ENCODE results near the gene VWA2.

The VWA2 gene

DNA sequence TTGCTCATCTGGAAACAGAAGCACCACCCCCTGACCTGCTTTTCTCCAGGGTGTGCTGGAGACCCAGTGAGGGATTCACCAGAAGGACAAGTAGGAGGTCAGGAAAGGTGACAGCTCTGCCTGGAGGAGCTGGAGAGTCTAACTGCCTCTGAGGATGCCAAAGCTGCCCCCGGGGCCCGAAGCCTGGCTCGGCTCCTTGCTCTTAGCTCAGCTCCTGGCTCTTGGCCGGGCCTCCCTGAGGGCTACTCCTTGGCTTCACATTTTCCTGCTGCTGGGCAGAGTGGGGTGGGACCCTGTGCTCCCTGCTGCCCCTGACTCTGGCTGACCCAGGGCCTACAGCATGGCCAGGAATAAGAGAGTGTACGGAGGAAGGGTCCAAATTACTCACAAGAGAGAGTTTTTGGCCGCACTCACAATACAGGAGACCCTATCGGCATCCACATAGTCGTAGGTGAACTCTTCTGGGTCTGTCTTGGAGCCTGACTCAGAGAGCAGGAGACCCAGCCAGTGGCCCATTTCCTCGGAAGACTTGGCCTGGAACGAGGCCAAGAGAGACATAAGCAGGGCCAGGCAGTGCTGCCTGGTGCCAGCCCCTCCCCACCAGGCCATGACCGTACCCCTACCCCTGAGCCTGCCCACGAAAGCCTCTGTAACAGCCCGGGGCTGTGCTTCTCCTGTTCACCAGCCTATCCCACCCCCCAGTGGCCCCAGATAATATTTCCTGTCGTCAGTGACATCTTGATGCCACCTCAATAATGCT lies 63.1 kb downstream of the VWA2 start:
- H3K27me3 ChIP-seq (ENCODE audit: insufficient read depth, low read length) = no peaks in the 10 kb centered on the region
- no peak overlapping the region for H3K27ac ChIP-seq (ENCODE audit: low read length)
- no peaks in the 10 kb centered on the region for H3K4me1 ChIP-seq (ENCODE audit: insufficient read depth, low read length)
- H3K4me3 ChIP-seq (ENCODE audit: low read length) = no peak overlapping the region
- no peak overlapping the region for H3K9ac ChIP-seq (ENCODE audit: low read depth, low read length)
- H3K9me3 ChIP-seq (ENCODE audit: insufficient read depth, low read depth, low read length) = no peaks in the 10 kb centered on the region
- no peaks in the 10 kb centered on the region for H3K36me3 ChIP-seq (ENCODE audit: insufficient read depth, low read depth, low read length)

DNA sequence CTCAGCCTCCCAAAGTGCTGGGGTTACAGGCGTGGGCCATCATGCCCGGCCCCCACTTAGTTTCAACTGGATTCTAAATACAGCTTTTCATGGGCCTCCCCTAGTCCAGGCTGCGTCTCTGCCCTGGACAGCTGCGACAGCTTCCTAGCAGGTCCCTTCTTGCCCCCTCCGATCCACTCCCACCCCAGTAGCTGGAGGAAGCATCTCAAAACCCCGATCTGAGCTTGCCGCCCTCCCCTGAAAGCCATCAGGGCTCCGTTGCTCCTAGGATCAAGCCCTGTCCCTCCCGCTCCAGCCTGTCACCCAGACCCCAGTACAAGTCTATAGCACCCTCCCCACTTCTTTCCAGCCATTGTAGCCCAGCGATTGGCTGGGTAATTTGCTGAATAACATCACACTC lies 64.5 kb downstream of the VWA2 start:
- Histone ChIP-seq H3K27me3 (ENCODE audit: insufficient read depth, low read length) (no peaks in the 10 kb centered on the region), H3K9ac (ENCODE audit: low read depth, low read length) (no peak overlapping the region), H3K36me3 (ENCODE audit: insufficient read depth, low read depth, low read length) (no peaks in the 10 kb centered on the region), H3K4me1 (ENCODE audit: insufficient read depth, low read length) (no peaks in the 10 kb centered on the region), H3K27ac (ENCODE audit: low read length) (no peak overlapping the region), H3K4me3 (ENCODE audit: low read length) (0 out of 2 replicates have a peak overlapping the region, but pooled peaks have one; percentile 76), H3K9me3 (ENCODE audit: insufficient read depth, low read depth, low read length) (no peaks in the 10 kb centered on the region)

DNA sequence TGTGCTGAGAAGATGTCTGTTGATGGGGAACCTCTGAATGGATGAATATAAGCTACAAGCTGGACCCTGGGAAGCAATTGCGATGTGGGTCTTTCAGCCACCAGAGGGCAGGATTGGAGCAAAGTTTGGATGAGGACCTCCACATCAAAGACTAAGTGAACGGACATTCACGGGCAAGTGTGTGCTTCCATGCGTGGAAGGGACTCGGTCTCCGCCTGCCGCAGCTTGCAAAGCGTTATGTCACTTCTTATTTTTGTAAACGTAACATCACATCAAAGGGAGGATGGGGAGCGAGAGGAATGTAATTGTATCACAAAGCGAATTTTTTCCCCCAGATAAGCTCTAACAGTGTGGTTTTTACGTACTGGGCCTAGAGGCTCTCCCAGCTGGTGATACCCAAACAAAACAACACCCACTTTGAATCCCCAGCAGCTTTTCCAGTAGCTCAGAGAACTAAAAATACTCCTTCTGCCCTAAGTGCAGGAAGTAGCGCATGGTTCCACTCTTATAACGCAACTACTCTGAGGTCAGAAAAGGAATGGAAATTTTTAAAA lies 65.0 kb downstream of the VWA2 start:
- H3K4me3 ChIP-seq (ENCODE audit: low read length) = peak overlapping the region; percentile 76
- H3K27ac ChIP-seq (ENCODE audit: low read length) = no peak overlapping the region
- peak overlapping the region; percentile 33; the same call in 1 of the 2 replicates for H3K9ac ChIP-seq (ENCODE audit: low read depth, low read length)
- H3K27me3 ChIP-seq (ENCODE audit: insufficient read depth, low read length) = no peaks in the 10 kb centered on the region
- no peaks in the 10 kb centered on the region for H3K9me3 ChIP-seq (ENCODE audit: insufficient read depth, low read depth, low read length)
- no peaks in the 10 kb centered on the region for H3K4me1 ChIP-seq (ENCODE audit: insufficient read depth, low read length)
- no peaks in the 10 kb centered on the region for H3K36me3 ChIP-seq (ENCODE audit: insufficient read depth, low read depth, low read length)

DNA sequence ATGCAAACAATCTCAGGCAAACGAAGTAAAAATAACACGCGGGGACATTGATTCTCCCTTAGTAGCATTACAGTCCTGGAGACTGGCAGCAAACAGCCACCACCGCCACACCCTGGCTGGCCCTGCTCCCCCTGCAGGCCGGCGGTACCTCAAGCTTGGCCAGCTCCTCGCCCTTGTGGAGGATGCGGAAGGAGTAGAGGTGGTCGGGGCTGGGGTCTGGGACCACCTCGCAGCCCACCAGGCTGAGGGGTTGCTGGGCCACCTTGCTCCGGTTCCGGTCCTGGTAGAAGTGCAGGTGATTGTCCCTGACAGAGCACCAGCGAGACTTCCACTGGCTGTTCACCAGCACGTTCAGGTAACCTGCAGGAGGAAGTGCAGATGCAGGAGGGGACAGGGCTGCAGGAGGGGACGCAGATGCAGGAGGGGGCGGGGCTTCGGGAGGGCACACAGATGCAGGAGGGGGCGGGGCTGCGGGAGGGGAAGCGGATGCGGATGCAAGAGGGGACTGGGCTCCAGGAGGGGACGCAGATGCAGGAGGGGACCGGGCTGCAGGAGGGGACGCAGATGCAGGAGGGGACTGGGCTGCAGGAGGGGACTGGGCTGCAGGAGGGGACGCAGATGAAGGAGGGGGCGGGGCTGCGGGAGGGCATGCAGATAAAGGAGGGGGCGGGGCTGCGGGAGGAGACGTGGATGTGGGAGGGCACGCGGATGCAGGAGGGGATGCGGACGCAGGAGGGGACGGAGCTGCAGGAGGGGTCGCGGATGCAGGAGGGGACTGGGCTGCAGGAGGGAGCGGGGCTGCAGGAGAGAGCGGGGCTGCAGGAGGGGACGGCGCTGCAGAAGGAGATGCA lies 65.7 kb downstream of the VWA2 start:
- no peaks in the 10 kb centered on the region for H3K4me1 ChIP-seq (ENCODE audit: insufficient read depth, low read length)
- H3K27ac ChIP-seq (ENCODE audit: low read length) = no peak overlapping the region
- H3K36me3 ChIP-seq (ENCODE audit: insufficient read depth, low read depth, low read length) = no peaks in the 10 kb centered on the region
- H3K9ac ChIP-seq (ENCODE audit: low read depth, low read length) = peak overlapping the region; percentile 33; the same call in 1 of the 2 replicates
- peak overlapping the region; percentile 76 for H3K4me3 ChIP-seq (ENCODE audit: low read length)
- no peaks in the 10 kb centered on the region for H3K9me3 ChIP-seq (ENCODE audit: insufficient read depth, low read depth, low read length)
- H3K27me3 ChIP-seq (ENCODE audit: insufficient read depth, low read length) = no peaks in the 10 kb centered on the region

DNA sequence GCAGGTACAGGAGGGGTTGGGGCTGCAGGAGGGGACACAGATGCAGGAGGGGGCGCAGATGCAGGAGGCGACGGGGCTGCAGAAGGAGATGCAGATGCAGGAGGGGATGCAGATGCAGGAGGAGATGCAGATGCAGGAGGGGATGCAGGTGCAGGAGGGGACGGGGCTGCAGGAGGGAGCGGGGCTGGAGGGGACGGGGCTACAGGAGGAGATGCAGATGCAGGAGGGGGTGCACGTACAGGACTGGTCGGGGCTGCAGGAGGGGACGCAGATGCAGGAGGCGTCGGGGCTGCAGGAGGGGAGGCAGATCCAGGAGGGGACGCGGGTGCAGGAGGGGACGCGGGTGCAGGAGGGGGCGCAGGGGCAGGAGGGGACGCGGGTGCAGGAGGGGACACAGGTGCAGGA lies 66.5 kb downstream of the VWA2 start:
- Histone ChIP-seq H3K9ac (ENCODE audit: low read depth, low read length) (no peak overlapping the region), H3K27me3 (ENCODE audit: insufficient read depth, low read length) (no peaks in the 10 kb centered on the region), H3K4me3 (ENCODE audit: low read length) (peak overlapping the region; percentile 76; the same call in 1 of the 2 replicates), H3K9me3 (ENCODE audit: insufficient read depth, low read depth, low read length) (no peaks in the 10 kb centered on the region), H3K36me3 (ENCODE audit: insufficient read depth, low read depth, low read length) (no peaks in the 10 kb centered on the region), H3K4me1 (ENCODE audit: insufficient read depth, low read length) (no peaks in the 10 kb centered on the region), H3K27ac (ENCODE audit: low read length) (no peak overlapping the region)

DNA sequence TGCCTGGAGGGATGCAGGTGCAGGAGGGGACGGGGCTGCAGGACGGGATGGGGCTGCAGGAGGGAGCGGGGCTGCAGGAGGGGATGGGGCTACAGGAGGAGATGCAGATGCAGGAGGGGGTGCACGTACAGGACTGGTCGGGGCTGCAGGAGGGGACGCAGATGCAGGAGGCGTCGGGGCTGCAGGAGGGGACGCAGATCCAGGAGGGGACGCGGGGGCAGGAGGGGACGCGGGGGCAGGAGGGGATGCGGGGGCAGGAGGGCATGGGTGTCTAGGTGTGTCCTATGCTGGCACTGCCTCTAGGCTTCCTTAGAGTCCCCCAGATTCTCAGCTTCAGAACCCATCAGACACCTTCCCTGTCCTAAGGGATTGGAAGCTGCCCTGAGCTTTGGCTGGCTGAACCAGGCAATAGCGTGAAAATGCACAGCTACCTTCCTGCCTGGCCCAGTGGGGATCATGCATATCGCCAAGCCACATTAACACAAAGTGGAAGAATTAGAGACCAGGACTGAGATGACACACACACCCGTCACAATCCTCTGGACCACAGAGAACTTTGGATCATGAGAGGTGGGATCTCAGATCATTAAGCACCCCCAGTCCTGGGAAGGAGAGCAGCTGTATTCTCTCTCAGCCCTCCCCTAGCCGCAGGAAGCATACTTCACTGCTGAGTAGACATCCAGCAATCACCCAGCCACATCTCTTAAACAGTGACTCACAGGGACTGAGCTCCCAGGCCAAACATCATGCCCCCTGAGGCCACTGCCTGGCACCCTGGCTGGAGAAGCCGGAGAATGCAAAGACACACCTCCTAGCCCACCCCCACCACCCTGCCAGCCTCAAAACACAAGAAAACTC lies 67.3 kb downstream of the VWA2 start:
- H3K4me3 ChIP-seq (ENCODE audit: low read length) = no peak overlapping the region
- no peaks in the 10 kb centered on the region for H3K36me3 ChIP-seq (ENCODE audit: insufficient read depth, low read depth, low read length)
- H3K27ac ChIP-seq (ENCODE audit: low read length) = no peak overlapping the region
- no peak overlapping the region for H3K9ac ChIP-seq (ENCODE audit: low read depth, low read length)
- no peaks in the 10 kb centered on the region for H3K27me3 ChIP-seq (ENCODE audit: insufficient read depth, low read length)
- no peaks in the 10 kb centered on the region for H3K9me3 ChIP-seq (ENCODE audit: insufficient read depth, low read depth, low read length)
- H3K4me1 ChIP-seq (ENCODE audit: insufficient read depth, low read length) = no peaks in the 10 kb centered on the region

DNA sequence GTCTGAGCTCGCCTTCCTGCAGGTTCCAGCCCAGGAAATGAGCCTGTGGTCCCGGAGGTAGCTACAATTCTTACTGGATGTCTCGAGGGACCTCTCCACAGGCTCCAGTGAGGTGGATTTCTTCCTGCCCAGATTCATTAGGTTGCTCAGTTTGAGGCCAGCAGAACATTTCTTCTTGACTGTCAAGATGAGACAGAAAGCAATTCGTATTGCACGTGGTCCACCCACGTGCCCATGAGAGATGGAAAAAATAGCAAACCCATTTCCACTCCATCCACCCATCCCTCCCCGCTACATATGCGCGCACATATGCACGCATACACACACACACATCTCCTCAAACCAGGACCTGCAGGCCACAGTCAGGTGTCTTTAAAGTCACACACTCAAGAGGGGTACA lies 68.7 kb downstream of the VWA2 start:
- Histone ChIP-seq H3K9me3 (ENCODE audit: insufficient read depth, low read depth, low read length) (no peaks in the 10 kb centered on the region), H3K9ac (ENCODE audit: low read depth, low read length) (no peak overlapping the region), H3K27me3 (ENCODE audit: insufficient read depth, low read length) (no peaks in the 10 kb centered on the region), H3K4me1 (ENCODE audit: insufficient read depth, low read length) (no peaks in the 10 kb centered on the region), H3K36me3 (ENCODE audit: insufficient read depth, low read depth, low read length) (no peaks in the 10 kb centered on the region), H3K4me3 (ENCODE audit: low read length) (no peak overlapping the region), H3K27ac (ENCODE audit: low read length) (no peak overlapping the region)

DNA sequence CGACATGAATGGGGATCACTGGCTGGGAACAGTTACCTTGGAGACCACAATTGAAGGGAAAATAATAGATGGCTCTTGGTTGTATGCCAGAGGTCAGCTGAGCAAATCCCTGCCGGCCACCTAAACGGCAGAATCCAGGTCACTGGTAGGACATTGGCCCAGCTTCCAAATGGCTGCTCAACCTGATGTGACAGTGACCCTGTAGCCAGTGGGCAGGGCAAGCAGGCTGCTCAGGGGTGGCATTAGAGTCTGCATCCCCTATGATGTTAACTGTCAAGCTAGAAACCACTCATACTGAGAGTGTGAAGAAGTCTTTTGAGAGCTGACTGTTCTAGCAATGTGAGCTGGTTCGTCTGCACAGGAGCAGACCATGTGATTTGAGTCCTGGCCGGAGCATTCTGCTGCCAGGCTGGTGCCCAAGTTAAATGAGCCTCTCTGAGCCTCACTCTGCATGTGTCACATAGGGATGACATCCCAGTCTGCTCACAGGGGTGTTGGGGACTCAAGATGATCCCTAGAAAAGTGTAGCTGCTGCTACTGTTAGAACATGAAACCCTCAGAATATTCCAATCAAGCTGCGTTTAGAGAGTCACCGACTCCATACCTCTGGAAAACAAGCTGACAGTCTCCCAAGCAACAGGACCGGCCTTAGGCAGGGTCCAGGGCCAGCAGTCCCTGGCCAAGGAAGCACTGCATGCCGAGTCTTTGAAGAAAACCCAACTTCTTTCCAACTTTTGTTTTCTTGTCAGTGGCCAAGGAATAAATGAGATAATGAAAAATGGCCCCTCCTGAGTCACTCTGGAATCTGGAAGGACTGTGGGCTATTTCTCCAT lies 69.7 kb downstream of the VWA2 start:
- no peak overlapping the region for H3K27ac ChIP-seq (ENCODE audit: low read length)

DNA sequence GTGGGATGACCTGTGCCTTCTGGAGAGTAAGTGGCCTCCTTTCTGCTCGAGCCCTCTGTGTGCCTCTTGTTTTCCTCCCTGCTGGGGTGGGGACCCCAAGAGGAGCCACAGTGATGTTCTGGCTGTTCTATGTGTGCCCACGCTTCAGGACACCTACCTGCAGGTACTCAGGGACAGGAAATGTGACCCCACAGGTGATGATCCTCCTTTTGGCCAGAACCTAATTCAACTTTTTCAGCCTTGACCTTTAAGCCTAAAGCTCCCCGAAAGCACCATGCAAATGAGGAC lies 70.3 kb downstream of the VWA2 start:
- no peaks in the 10 kb centered on the region for H3K9me3 ChIP-seq (ENCODE audit: insufficient read depth, low read depth, low read length)
- H3K27ac ChIP-seq (ENCODE audit: low read length) = no peak overlapping the region
- no peaks in the 10 kb centered on the region for H3K27me3 ChIP-seq (ENCODE audit: insufficient read depth, low read length)
- H3K9ac ChIP-seq (ENCODE audit: low read depth, low read length) = no peak overlapping the region
- no peak overlapping the region for H3K4me3 ChIP-seq (ENCODE audit: low read length)
- H3K36me3 ChIP-seq (ENCODE audit: insufficient read depth, low read depth, low read length) = no peaks in the 10 kb centered on the region
- H3K4me1 ChIP-seq (ENCODE audit: insufficient read depth, low read length) = no peaks in the 10 kb centered on the region

More for the DNA sequence above, 69.7 kb downstream of the VWA2 start:
- no peaks in the 10 kb centered on the region for H3K9me3 ChIP-seq (ENCODE audit: insufficient read depth, low read depth, low read length)
- H3K36me3 ChIP-seq (ENCODE audit: insufficient read depth, low read depth, low read length) = no peaks in the 10 kb centered on the region
- no peaks in the 10 kb centered on the region for H3K27me3 ChIP-seq (ENCODE audit: insufficient read depth, low read length)
- no peak overlapping the region for H3K9ac ChIP-seq (ENCODE audit: low read depth, low read length)
- no peak overlapping the region for H3K4me3 ChIP-seq (ENCODE audit: low read length)
- H3K4me1 ChIP-seq (ENCODE audit: insufficient read depth, low read length) = no peaks in the 10 kb centered on the region

DNA sequence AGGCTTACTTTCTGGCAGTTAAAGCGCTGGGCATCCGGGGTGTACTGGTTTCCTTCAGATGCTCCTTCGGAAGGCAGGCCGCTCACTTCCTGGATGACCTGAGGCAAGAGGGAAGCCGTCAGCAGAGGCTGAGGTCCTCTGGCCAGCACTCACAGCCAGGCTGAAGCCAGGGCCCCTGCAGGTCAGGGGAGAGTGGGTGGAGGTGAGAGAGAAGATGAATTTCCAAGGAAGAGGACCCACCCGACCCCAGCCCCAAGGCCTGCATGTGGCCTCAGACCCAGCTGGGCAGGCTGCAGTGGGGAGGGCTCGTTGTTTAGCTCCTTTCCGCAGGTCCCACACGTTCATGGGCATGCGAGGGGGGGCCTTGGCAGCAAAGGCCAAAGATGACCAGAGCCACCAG lies 71.3 kb downstream of the VWA2 start:
- H3K4me3 ChIP-seq (ENCODE audit: low read length) = no peak overlapping the region
- no peaks in the 10 kb centered on the region for H3K9me3 ChIP-seq (ENCODE audit: insufficient read depth, low read depth, low read length)
- H3K4me1 ChIP-seq (ENCODE audit: insufficient read depth, low read length) = no peaks in the 10 kb centered on the region
- H3K9ac ChIP-seq (ENCODE audit: low read depth, low read length) = no peak overlapping the region
- H3K36me3 ChIP-seq (ENCODE audit: insufficient read depth, low read depth, low read length) = no peaks in the 10 kb centered on the region
- no peaks in the 10 kb centered on the region for H3K27me3 ChIP-seq (ENCODE audit: insufficient read depth, low read length)
- no peak overlapping the region for H3K27ac ChIP-seq (ENCODE audit: low read length)

DNA sequence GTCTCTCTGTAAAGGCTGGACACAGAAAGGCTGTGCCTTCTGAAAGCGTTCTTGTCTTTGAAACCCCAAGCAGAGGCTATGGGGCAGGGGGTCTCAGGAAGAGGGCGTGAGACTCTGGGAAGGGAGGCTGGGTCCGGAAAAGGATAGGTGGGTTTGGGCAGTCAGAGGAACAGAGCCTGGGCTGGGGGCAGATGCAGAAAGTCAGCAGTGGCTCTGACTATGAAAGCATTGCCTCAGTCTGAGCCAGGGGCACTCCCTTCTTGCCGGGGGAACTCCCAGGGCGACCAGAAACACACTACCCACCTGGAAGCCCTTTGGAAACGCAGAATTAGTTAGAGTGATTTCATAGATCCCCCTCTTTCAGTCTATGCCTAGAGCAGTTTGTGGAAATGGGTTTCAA lies 72.0 kb downstream of the VWA2 start:
- H3K9me3 ChIP-seq (ENCODE audit: insufficient read depth, low read depth, low read length) = no peaks in the 10 kb centered on the region
- H3K4me3 ChIP-seq (ENCODE audit: low read length) = no peak overlapping the region
- no peak overlapping the region for H3K9ac ChIP-seq (ENCODE audit: low read depth, low read length)
- H3K27ac ChIP-seq (ENCODE audit: low read length) = no peak overlapping the region
- H3K36me3 ChIP-seq (ENCODE audit: insufficient read depth, low read depth, low read length) = no peaks in the 10 kb centered on the region
- no peaks in the 10 kb centered on the region for H3K27me3 ChIP-seq (ENCODE audit: insufficient read depth, low read length)
- H3K4me1 ChIP-seq (ENCODE audit: insufficient read depth, low read length) = no peaks in the 10 kb centered on the region
